ENCODE results near the gene IRAK1BP1. TPM values are rescaled to one million over a fixed set of nuclear protein-coding genes. Genes with fewer than 3 reads are reported as not detected.

The IRAK1BP1 gene
- total RNA-seq, 1 donor from 2014 or later, result 3.0 TPM

- ChIA-PET CTCF (no interaction called here), POLR2A (no interaction called here)
- H3K4me3 Mint-ChIP-seq, result no peak overlapping the region
- peaks cover 8% of the 10 kb centered on the region for H3K9me3 Mint-ChIP-seq
- peaks cover 88% of the 10 kb centered on the region for H3K36me3 Mint-ChIP-seq (ENCODE audit: low read depth)
- intact Hi-C loops (cut with micrococcal nuclease), result no loop called here
- ATAC-seq (ENCODE audit: low read depth) (no peak), DNase-seq (no peak)
- TF ChIP-seq, protein P1, sequence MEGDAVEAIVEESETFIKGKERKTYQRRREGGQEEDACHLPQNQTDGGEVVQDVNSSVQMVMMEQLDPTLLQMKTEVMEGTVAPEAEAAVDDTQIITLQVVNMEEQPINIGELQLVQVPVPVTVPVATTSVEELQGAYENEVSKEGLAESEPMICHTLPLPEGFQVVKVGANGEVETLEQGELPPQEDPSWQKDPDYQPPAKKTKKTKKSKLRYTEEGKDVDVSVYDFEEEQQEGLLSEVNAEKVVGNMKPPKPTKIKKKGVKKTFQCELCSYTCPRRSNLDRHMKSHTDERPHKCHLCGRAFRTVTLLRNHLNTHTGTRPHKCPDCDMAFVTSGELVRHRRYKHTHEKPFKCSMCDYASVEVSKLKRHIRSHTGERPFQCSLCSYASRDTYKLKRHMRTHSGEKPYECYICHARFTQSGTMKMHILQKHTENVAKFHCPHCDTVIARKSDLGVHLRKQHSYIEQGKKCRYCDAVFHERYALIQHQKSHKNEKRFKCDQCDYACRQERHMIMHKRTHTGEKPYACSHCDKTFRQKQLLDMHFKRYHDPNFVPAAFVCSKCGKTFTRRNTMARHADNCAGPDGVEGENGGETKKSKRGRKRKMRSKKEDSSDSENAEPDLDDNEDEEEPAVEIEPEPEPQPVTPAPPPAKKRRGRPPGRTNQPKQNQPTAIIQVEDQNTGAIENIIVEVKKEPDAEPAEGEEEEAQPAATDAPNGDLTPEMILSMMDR (IDR thresholded peaks at IDR 0.05), result no peak
- H3K27me3 Mint-ChIP-seq, result no peaks in the 10 kb centered on the region
- H3K27ac Mint-ChIP-seq, result no peak overlapping the region
- no peaks in the 10 kb centered on the region for H3K4me1 Mint-ChIP-seq
Observed at GRCh38 chr6:78947962-78948361, 80.6 kb downstream of the IRAK1BP1 start.

- CTCF ChIA-PET, result no interaction called here
- Mint-ChIP-seq H3K4me3 (no peak overlapping the region), H3K36me3 (ENCODE audit: low read depth) (peaks cover 90% of the 10 kb centered on the region), H3K27me3 (no peaks in the 10 kb centered on the region), H3K27ac (no peak overlapping the region), H3K4me1 (no peaks in the 10 kb centered on the region), H3K9me3 (peaks cover 12% of the 10 kb centered on the region)
- DNase-seq, result no peak
- intact Hi-C loops (cut with micrococcal nuclease), result no loop called here
- no peak for ATAC-seq (ENCODE audit: low read depth)
- POLR2A ChIA-PET, result no interaction called here
- TF ChIP-seq, protein P1 (IDR thresholded peaks at IDR 0.05), result no peak
Observed at GRCh38 chr6:78948785-78949184, 81.4 kb downstream of the IRAK1BP1 start.

DNA sequence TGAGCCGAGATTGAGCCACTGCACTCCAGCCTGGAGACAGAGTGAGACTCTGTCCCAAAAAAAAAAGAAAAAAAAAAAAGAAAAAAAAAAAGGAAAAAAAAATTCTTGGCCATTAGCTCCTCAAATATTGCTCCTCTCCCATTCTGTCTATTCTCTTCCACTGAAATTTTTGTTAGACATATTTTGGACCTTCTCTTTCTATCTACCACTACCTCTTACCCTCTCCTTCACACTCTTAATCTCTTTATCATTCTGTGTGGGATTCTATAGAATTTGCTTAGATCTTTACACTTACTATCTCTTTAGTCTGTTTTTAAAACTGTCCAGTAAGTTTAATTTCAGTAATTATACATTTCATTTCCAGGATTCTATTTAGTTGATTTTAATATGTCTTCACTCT, 85.0 kb downstream of the IRAK1BP1 start:
- POLR2A ChIA-PET, result interaction anchor here (0.6 kb wide), 1 partner anchor 81 kb away, joined by 10 read pairs; no protein-coding TSS in a partner anchor
- ATAC-seq (ENCODE audit: low read depth), result no peak
- no peak overlapping the region for H3K4me3 Mint-ChIP-seq

More for the DNA sequence above, 85.0 kb downstream of the IRAK1BP1 start:
- no peak overlapping the region for H3K27ac Mint-ChIP-seq
- DNase-seq, result no peak
- H3K27me3 Mint-ChIP-seq, result no peaks in the 10 kb centered on the region
- H3K4me1 Mint-ChIP-seq, result no peaks in the 10 kb centered on the region
- H3K9me3 Mint-ChIP-seq, result peaks cover 12% of the 10 kb centered on the region
- TF ChIP-seq, protein P1 (IDR thresholded peaks at IDR 0.05), result no peak
- intact Hi-C loops (cut with micrococcal nuclease), result no loop called here
- H3K36me3 Mint-ChIP-seq (ENCODE audit: low read depth), result peaks cover 85% of the 10 kb centered on the region
- CTCF ChIA-PET, result no interaction called here

Other genes starting within 250 kb of the IRAK1BP1 start
- gene PHIP, start 210.7 kb downstream of the IRAK1BP1 start, total RNA-seq, result 27.7 and 32.3 TPM in 2 replicates